ENCODE results near the gene TBX20. TPM values are rescaled to one million over a fixed set of nuclear protein-coding genes. Genes with fewer than 3 reads are reported as not detected.
"Not testable (repeated sequence)": the region's sequence is repeated elsewhere in the genome, so short reads cannot be mapped to it uniquely, and the experiment has no call there.

The TBX20 gene
- total RNA-seq, 1 experiment from 2014 or later: 0.69 TPM

- H3K27me3 ChIP-seq (ENCODE audit: control insufficient read depth, insufficient read depth, low read length): peaks cover 31% of the 10 kb centered on the region
- H3K4me3 ChIP-seq (ENCODE audit: insufficient read depth, low read depth, low read length); H3K36me3 ChIP-seq (replicated peaks; ENCODE audit: control insufficient read depth, insufficient read depth, low read length); DNase-seq: not testable (repeated sequence)
Measured at GRCh38 chr7:35183873-35184503, 69.9 kb downstream of the TBX20 start.

- not testable (repeated sequence) for H3K36me3 ChIP-seq (replicated peaks; ENCODE audit: control insufficient read depth, insufficient read depth, low read length); DNase-seq; H3K4me3 ChIP-seq (ENCODE audit: insufficient read depth, low read depth, low read length); H3K27me3 ChIP-seq (ENCODE audit: control insufficient read depth, insufficient read depth, low read length)
Measured at GRCh38 chr7:35180665-35181064, 73.2 kb downstream of the TBX20 start.

- not testable (repeated sequence) for DNase-seq; H3K4me3 ChIP-seq (ENCODE audit: insufficient read depth, low read depth, low read length); H3K36me3 ChIP-seq (replicated peaks; ENCODE audit: control insufficient read depth, insufficient read depth, low read length)
Measured at GRCh38 chr7:35173176-35173575, 80.7 kb downstream of the TBX20 start.

GRCh38 chr7:35172131-35172530, 81.8 kb downstream of the TBX20 start:
- H3K27me3 ChIP-seq (ENCODE audit: control insufficient read depth, insufficient read depth, low read length); DNase-seq; H3K4me3 ChIP-seq (ENCODE audit: insufficient read depth, low read depth, low read length); H3K36me3 ChIP-seq (replicated peaks; ENCODE audit: control insufficient read depth, insufficient read depth, low read length): not testable (repeated sequence)

More at GRCh38 chr7:35173176-35173575, 80.7 kb downstream of the TBX20 start:
- not testable (repeated sequence) for H3K27me3 ChIP-seq (ENCODE audit: control insufficient read depth, insufficient read depth, low read length)

- H3K27me3 ChIP-seq (ENCODE audit: control insufficient read depth, insufficient read depth, low read length); DNase-seq; H3K36me3 ChIP-seq (replicated peaks; ENCODE audit: control insufficient read depth, insufficient read depth, low read length); H3K4me3 ChIP-seq (ENCODE audit: insufficient read depth, low read depth, low read length): not testable (repeated sequence)
Measured at GRCh38 chr7:35167658-35168057, 86.2 kb downstream of the TBX20 start.

- DNase-seq; H3K4me3 ChIP-seq (ENCODE audit: insufficient read depth, low read depth, low read length); H3K27me3 ChIP-seq (ENCODE audit: control insufficient read depth, insufficient read depth, low read length); H3K36me3 ChIP-seq (replicated peaks; ENCODE audit: control insufficient read depth, insufficient read depth, low read length): not testable (repeated sequence)
Measured at GRCh38 chr7:35167158-35167557, 86.7 kb downstream of the TBX20 start.

- H3K4me3 ChIP-seq (ENCODE audit: insufficient read depth, low read depth, low read length); DNase-seq; H3K27me3 ChIP-seq (ENCODE audit: control insufficient read depth, insufficient read depth, low read length); H3K36me3 ChIP-seq (replicated peaks; ENCODE audit: control insufficient read depth, insufficient read depth, low read length): not testable (repeated sequence)
Measured at GRCh38 chr7:35161059-35161740, 92.7 kb downstream of the TBX20 start.

Other genes starting within 250 kb of the TBX20 start
- 13.1 and 17.2 TPM in 2 replicates for gene DPY19L1, start 216.6 kb downstream of the TBX20 start, total RNA-seq (2014; rRNA removed; shearing (Covaris generic))